A549 treated with Mapracorat at 1 μM for 4 hours (cell line): ENCODE results near the gene BRD2. TPM values are rescaled to one million over a fixed set of nuclear protein-coding genes. Genes with fewer than 3 reads are reported as not detected.

Source experiments
- total RNA-seq: library from RNA; stranded (reverse); fragments of 200-300 nt; extraction: Qiagen RNA extraction; gene quantifications from 5 replicates; pipeline ENCODE4 v1.2.3, GENCODE V29; 2022

BRD2 gene
- total RNA-seq: 112 to 140 TPM (median 119 TPM) in 5 replicates

DNA sequence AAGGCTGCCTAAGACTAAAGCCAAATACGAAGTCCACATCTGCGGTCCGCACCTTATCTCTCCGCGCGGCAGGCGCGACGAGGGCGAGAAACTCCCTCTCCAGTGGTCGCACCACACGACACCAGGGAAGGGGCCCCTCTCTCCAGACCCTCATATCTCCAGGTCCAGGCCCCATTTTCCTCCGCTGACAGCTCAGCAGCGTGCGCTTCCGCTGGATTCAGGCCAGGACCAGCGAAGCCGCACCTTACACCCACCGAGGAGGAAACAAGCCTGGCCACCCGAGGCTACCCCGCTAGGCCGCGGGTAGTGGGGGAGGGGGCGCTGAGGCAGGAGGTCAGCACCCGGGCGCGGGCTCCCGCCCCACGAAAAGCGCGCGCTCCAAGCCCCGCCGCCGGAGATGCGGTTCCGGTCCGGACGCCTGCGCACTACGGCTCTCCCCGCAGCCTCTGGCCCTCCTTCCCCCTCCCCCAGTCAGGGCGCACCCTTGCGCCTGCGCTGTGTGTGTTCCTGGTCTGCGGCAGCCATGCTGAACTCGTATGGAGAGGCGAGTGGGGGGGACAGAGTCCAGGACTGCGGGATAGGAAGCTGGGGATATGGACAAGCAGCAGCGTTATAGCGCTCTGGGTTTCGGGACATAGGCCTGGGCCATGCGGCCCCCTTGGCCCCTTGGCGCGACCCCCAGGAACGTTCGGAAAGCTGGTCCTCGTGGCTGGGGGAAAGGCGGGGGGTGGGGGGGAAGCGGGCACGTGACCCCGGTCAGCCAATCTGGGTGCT, at the start of gene BRD2:
TSS of gene BRD2 (plus strand) at position 502 of the 774 bp plus-strand sequence. CDS start 4,305 bp downstream, outside the sequence.

DNA sequence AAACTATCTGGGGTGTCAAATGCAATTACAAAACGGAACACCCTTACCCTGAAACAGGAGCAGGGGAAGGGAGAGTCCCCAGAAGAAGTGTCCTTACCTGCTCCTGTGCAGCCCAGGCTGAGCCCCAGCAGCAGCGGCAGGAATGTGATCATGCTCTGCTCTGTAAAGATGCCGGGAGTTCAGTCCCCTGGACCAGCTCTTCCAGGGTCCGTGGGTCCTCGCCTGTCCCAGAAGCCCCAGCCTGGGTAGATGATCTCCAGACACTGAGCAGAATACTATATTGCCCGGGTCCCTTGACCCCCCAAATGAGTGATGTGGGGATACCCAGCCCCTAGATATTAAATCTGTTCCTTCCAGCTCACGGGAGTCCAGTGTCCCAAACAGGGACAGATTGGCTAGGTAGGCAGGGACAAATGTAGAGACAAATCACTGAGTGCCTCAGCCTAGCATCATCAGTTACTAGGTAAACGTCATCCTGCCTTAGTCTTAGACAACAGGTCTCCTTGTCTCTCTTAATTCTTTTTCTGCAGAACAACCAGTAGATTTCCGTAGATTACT, 27.7 kb upstream of the BRD2 start, which contains the start of gene HLA-DMB:
TSS of gene HLA-DMB (minus strand) at position 373 of the 558 bp plus-strand sequence. CDS start at position 152, 221 bp downstream.

DNA sequence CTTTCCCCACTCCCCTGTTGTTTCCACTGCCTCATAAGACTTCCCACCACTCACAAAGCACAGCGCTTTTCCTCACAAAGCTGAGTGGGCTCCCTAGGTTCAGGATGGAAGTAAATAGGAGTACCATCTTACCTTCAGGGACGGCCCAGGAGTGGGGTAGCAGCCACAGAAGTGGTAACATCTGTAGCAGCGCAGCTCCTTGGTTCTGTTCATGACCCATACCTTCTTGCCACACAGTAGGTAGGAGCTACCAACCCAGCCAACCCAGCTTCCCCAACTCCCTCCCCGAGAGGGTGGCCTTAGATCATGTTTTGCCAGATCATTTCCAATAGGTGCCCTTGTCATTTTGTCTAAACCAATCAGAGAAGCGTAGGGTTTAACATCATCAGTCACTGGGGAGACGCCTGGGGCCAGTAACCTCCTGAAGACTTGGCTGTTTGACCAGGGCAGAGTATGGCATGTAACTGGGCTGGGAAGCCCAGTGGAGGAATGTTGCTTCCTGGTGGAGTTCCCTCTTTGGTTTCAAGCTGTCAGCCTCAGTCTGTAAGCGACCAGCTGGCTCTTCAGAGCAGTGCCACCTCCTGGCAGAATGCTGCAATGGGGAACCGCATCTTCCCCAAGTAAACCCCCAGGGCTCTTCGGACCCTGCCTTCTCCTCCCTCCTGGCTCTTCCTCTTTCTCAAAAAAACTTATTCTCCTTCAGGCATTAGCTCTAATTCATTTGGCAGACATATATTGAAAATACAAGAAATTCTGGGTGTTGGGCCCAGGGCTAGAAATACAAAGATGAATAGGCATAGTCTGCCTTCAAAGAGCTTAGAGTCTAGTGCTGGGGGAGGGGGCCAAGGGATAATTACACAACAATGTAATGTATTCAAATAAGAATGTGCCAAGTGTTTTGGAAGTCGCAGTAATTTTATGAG, 15.3 kb upstream of the BRD2 start, which contains the start of gene HLA-DMA:
TSS of gene HLA-DMA (minus strand) at position 281 of the 923 bp plus-strand sequence. CDS start at position 220, 61 bp downstream.

GRCh38 chr6:33008944-33009861, 40.8 kb downstream of the BRD2 start, which contains the start of gene HLA-DOA:
HLA-DOA (minus strand) TSS chr6:33009591.

Other genes with a start within 250 kb of the BRD2 start
- gene HLA-DQA2, start 227.2 kb upstream of the BRD2 start, total RNA-seq: not detected in 5 replicates
- not detected in 5 replicates for gene HLA-DQB2, start 205.1 kb upstream of the BRD2 start, total RNA-seq
- gene HLA-DOB, start 151.6 kb upstream of the BRD2 start, total RNA-seq: 0.11 to 0.20 TPM in 2 of 5 replicates, not detected in the others
- gene TAP2, start 129.9 kb upstream of the BRD2 start, total RNA-seq: 13.3 to 25.1 TPM (median 16.8 TPM) in 5 replicates
- gene PSMB8, start 124.5 kb upstream of the BRD2 start, total RNA-seq: 17.9 to 21.8 TPM (median 20.1 TPM) in 5 replicates
- 33.5 to 40.6 TPM (median 35.1 TPM) in 5 replicates for gene TAP1, start 114.9 kb upstream of the BRD2 start, total RNA-seq
- gene PSMB9, start 114.4 kb upstream of the BRD2 start, total RNA-seq: 15.9 to 24.5 TPM (median 18.6 TPM) in 5 replicates
- gene HLA-DMB, start 27.6 kb upstream of the BRD2 start, total RNA-seq: 1.3 to 2.2 TPM (median 1.9 TPM) in 5 replicates
- 2.4 to 3.3 TPM (median 2.6 TPM) in 5 replicates for gene HLA-DMA, start 15.5 kb upstream of the BRD2 start, total RNA-seq
- not detected in 5 replicates for gene HLA-DOA, start 41.0 kb downstream of the BRD2 start, total RNA-seq
- gene HLA-DPA1, start 105.1 kb downstream of the BRD2 start, total RNA-seq: not detected in 5 replicates
- gene HLA-DPB1, start 107.4 kb downstream of the BRD2 start, total RNA-seq: not detected in 5 replicates
- 0.69 to 1.1 TPM (median 0.83 TPM) in 5 replicates for gene COL11A2, start 223.9 kb downstream of the BRD2 start, total RNA-seq
- 16.8 to 21.8 TPM (median 19.3 TPM) in 5 replicates for gene RXRB, start 232.1 kb downstream of the BRD2 start, total RNA-seq
- gene SLC39A7, start 232.3 kb downstream of the BRD2 start, total RNA-seq: 104 to 111 TPM (median 108 TPM) in 5 replicates
- 11.5 to 15.6 TPM (median 15.0 TPM) in 5 replicates for gene HSD17B8, start 236.1 kb downstream of the BRD2 start, total RNA-seq
- 19.6 to 25.9 TPM (median 24.4 TPM) in 5 replicates for gene RING1, start 239.9 kb downstream of the BRD2 start, total RNA-seq